G401.6 (cell line): ENCODE data around the gene NEU1.
"Not testable (repeated sequence)": the region's sequence is repeated elsewhere in the genome, so short reads cannot be mapped to it uniquely, and the experiment has no call there.

ENCODE experiments used
- FAIRE-seq: peaks from 2 replicates; lab custom pipeline; 2012; peaks lifted over from hg19 to GRCh38; lab: Jason Lieb, UNC

NEU1 gene

GRCh38 chr6:31817133-31817928 lies 45.3 kb downstream of the NEU1 start:
- FAIRE-seq, result not testable (repeated sequence)

- FAIRE-seq, result no peak
Measured at GRCh38 chr6:31815025-31815838, 47.4 kb downstream of the NEU1 start, which contains the start of the genes HSPA1A and HSPA1L. HSPA1A (plus strand) TSS chr6:31815543; CDS start chr6:31815757, 214 bp downstream. HSPA1L (minus strand) TSS chr6:31815283; CDS start chr6:31811972, 3,311 bp downstream.

- FAIRE-seq, result no peak
Measured at GRCh38 chr6:31814677-31815024, 48.0 kb downstream of the NEU1 start.

- FAIRE-seq, result no peak
Measured at GRCh38 chr6:31813465-31813849, 49.2 kb downstream of the NEU1 start.

GRCh38 chr6:31811645-31812044 lies 51.0 kb downstream of the NEU1 start:
- FAIRE-seq, result no peak

GRCh38 chr6:31808599-31808998 lies 54.0 kb downstream of the NEU1 start:
- FAIRE-seq, result not testable (repeated sequence)
